ENCODE data around the gene TARBP1. TPM values are rescaled to one million over a fixed set of nuclear protein-coding genes. Genes with fewer than 3 reads are reported as not detected.
"Not testable (repeated sequence)": the region's sequence is repeated elsewhere in the genome, so short reads cannot be mapped to it uniquely, and the experiment has no call there.

The TARBP1 gene
- total RNA-seq, 6 experiments from 2014 or later, result 8.1 to 12.8 (median 11.0) TPM

DNA sequence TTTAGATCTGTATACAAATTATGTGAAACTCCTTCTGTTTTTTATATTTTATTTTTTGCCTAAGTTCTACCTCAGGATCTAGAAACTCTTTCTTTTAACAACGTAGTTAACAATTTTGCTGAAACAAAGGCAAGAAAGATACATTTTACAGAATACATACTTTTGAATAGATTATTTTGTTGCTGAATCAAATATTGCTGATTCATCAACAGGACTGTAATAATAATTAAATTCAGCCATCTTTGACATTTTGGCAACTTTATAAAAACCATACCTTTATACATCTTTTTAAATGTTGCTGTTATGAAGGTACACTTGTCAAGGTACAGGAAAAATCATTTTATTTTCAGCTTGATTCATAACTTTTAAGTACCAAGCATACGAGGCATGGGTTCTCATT lies 116.4 kb downstream of the TARBP1 start:
- no peak for DNase-seq
- Mint-ChIP-seq H3K27me3 (ENCODE audit: insufficient read depth) (peaks cover 11% of the 10 kb centered on the region), H3K27ac (no peak overlapping the region), H3K4me3 (no peak overlapping the region), H3K36me3 (ENCODE audit: low read depth) (no peaks in the 10 kb centered on the region), H3K4me1 (ENCODE audit: low read depth) (no peaks in the 10 kb centered on the region), H3K9me3 (no peaks in the 10 kb centered on the region)
- TF ChIP-seq, protein P1, sequence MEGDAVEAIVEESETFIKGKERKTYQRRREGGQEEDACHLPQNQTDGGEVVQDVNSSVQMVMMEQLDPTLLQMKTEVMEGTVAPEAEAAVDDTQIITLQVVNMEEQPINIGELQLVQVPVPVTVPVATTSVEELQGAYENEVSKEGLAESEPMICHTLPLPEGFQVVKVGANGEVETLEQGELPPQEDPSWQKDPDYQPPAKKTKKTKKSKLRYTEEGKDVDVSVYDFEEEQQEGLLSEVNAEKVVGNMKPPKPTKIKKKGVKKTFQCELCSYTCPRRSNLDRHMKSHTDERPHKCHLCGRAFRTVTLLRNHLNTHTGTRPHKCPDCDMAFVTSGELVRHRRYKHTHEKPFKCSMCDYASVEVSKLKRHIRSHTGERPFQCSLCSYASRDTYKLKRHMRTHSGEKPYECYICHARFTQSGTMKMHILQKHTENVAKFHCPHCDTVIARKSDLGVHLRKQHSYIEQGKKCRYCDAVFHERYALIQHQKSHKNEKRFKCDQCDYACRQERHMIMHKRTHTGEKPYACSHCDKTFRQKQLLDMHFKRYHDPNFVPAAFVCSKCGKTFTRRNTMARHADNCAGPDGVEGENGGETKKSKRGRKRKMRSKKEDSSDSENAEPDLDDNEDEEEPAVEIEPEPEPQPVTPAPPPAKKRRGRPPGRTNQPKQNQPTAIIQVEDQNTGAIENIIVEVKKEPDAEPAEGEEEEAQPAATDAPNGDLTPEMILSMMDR (IDR thresholded peaks at IDR 0.05), result no peak

- no peaks in the 10 kb centered on the region for H3K4me1 Mint-ChIP-seq (ENCODE audit: low read depth)
- TF ChIP-seq, protein P1 (IDR thresholded peaks at IDR 0.05), result no peak
- no peak for DNase-seq
- no peaks in the 10 kb centered on the region for H3K36me3 Mint-ChIP-seq (ENCODE audit: low read depth)
- no peak overlapping the region for H3K4me3 Mint-ChIP-seq
- no peaks in the 10 kb centered on the region for H3K9me3 Mint-ChIP-seq
- peaks cover 11% of the 10 kb centered on the region for H3K27me3 Mint-ChIP-seq (ENCODE audit: insufficient read depth)
- no peak overlapping the region for H3K27ac Mint-ChIP-seq
These were observed 117.8 kb downstream of the TARBP1 start for GRCh38 chr1:234361102-234361603.

DNA sequence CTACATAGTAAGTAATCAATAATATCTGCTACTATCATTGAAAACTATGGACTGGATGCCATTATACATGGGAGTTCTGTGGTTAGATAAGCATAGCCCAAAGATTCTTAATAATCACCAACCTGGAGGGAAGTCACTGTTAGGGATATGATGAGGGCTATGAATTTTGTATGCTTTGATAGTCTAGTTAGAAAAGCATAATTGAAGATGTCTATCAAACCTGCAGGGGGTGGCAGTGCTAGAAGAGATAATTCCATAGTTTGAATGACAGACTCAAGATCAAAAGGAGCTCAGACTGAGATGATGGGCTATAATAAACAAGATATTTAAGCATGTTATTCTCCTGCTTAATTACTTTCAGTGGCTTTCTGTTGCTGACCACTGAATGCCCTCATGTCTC lies 121.1 kb downstream of the TARBP1 start:
- Mint-ChIP-seq H3K27me3 (ENCODE audit: insufficient read depth) (peaks cover 16% of the 10 kb centered on the region), H3K27ac (no peak overlapping the region), H3K4me1 (ENCODE audit: low read depth) (no peaks in the 10 kb centered on the region), H3K9me3 (no peaks in the 10 kb centered on the region), H3K36me3 (ENCODE audit: low read depth) (no peaks in the 10 kb centered on the region), H3K4me3 (no peak overlapping the region)
- TF ChIP-seq, protein P1 (IDR thresholded peaks at IDR 0.05), result no peak
- no peak for DNase-seq

GRCh38 chr1:234356615-234357269 lies 122.2 kb downstream of the TARBP1 start:
- not testable (repeated sequence) for H3K36me3 Mint-ChIP-seq (ENCODE audit: low read depth); H3K27ac Mint-ChIP-seq; H3K9me3 Mint-ChIP-seq; DNase-seq; H3K4me3 Mint-ChIP-seq; H3K4me1 Mint-ChIP-seq (ENCODE audit: low read depth)
- H3K27me3 Mint-ChIP-seq (ENCODE audit: insufficient read depth), result peaks cover 16% of the 10 kb centered on the region

DNA sequence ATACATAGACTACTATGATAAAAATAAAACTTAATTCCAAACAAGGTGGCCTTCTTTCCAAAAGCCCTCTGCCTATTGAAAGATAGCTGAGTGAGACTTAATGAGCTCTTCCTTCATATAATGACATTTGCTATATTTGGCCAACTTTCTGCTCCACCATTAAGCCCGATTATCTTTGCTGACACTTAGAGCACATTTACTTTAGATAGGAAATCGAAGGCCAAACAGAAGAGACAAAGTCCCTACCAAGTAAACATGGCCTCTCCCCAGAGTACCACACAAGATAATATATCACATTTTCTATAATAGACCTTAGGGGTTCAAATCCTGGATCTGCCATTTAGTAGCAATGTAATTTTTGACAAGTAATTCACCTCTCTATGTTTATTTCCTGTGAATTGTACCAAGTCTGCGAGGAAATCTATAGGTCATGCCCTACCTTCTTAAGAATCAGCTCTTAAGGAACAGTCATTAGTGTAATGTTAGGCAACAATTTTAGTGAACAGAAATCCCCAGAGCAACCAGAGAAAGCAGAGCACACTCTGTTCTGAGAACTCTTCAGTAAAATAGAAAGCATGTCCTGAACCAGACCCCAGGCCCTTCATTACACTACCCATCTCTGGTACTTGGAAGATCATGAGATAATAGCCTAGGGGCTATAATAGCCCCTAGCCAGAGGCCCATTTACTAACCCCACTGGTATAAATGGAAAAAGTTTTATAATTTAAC lies 123.0 kb downstream of the TARBP1 start:
- TF ChIP-seq, protein P1 (IDR thresholded peaks at IDR 0.05), result no peak
- DNase-seq, result no peak
- Mint-ChIP-seq H3K27ac (no peak overlapping the region), H3K4me1 (ENCODE audit: low read depth) (no peaks in the 10 kb centered on the region), H3K36me3 (ENCODE audit: low read depth) (no peaks in the 10 kb centered on the region), H3K4me3 (no peak overlapping the region), H3K9me3 (no peaks in the 10 kb centered on the region), H3K27me3 (ENCODE audit: insufficient read depth) (peaks cover 16% of the 10 kb centered on the region)

DNA sequence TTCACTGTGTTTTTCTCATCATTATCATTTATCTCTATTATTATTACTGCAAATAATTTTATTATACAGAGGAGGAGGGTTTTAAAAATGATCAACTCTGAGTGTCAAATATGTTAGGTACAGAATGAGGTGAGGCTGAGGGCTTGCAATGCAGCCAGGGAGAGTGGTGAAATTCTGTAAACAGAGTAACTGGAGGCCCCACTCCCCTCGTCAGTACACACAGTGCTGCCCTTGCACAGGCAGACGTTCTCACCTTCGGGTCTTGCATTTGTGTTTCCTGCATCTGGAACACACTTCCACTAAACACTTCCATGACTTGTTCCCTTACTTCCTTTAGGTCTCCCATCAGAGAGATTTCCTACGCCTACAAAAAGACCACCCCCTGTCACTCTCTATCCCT lies 130.0 kb downstream of the TARBP1 start:
- H3K27ac Mint-ChIP-seq, result no peak overlapping the region

More for the DNA sequence above, 130.0 kb downstream of the TARBP1 start:
- TF ChIP-seq, protein P1 (IDR thresholded peaks at IDR 0.05), result no peak
- H3K9me3 Mint-ChIP-seq, result no peaks in the 10 kb centered on the region
- H3K4me1 Mint-ChIP-seq (ENCODE audit: low read depth), result no peaks in the 10 kb centered on the region
- DNase-seq, result no peak
- no peaks in the 10 kb centered on the region for H3K36me3 Mint-ChIP-seq (ENCODE audit: low read depth)
- H3K27me3 Mint-ChIP-seq (ENCODE audit: insufficient read depth), result peaks cover 6% of the 10 kb centered on the region
- no peak overlapping the region for H3K4me3 Mint-ChIP-seq
